GM21619 (cell line): ENCODE data around the gene OR1B1.
"Not testable (repeated sequence)": the region's sequence is repeated elsewhere in the genome, so short reads cannot be mapped to it uniquely, and the experiment has no call there.

Experiments
- ATAC-seq: cut with Tn5 transposase; IDR thresholded peaks from one replicate; pipeline ENCODE4 v1.9.1; 2021; ENCODE audit not compliant: unreplicated experiment

OR1B1 gene

DNA sequence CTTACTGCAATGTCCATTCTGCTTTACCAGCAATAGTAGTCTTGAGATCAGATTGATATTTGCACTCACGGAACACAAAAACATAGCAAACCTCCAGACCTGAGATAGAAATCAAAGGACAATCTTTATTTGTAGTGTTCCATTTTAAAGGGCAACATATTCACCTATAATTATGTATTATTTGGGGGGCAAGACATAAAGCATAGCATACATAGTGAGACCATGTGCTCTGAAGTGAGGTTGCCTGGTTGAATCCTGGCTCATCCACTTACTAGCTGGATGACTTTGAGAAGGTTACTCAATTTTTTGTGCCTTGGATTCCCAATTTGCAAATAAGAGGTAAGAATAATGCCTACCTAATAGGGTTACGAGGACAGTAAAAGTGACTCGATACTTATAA is at the start of gene OR1B1:
Gene OR1B1, minus strand, starts transcription at position 101 of the 400 bp plus-strand sequence.
- ATAC-seq = no peak

DNA sequence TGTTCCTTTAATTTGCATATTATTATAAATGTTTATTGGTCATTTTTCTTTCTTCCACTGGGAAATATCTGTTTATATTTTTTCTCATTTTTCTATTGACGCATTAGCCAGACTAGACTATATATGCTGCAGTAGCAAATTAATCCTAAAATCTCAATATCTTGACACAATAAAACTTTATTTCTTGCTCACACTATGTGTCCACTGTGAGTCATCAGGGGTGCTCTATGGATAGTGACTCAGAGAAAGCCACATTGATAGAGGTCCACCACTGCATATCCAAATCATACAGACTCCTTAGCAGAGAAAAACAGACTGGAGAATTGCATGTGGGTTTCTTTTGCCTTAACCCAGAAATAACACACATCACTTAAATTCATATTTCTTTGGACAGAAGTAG is 38.3 kb upstream of the OR1B1 start:
- no peak for ATAC-seq

DNA sequence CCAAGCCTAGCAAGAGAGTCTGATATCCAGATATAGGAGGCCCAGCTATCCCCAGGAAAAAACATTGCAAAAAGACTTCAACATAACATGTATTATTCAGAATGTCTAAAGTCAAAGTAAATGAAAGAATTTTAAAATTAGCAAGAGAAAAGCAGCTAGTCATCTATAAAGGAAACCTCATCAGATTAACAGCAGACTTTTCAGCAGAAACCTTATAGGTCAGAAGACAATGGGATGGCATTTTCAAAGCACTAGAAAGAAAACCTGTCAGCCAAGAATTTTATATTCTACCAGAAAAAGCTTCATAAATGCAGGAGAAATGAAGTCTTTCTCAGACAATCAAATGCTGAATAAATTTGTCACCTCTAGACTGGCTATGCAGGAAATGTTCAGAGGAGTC is 27.4 kb upstream of the OR1B1 start:
- ATAC-seq = no peak

DNA sequence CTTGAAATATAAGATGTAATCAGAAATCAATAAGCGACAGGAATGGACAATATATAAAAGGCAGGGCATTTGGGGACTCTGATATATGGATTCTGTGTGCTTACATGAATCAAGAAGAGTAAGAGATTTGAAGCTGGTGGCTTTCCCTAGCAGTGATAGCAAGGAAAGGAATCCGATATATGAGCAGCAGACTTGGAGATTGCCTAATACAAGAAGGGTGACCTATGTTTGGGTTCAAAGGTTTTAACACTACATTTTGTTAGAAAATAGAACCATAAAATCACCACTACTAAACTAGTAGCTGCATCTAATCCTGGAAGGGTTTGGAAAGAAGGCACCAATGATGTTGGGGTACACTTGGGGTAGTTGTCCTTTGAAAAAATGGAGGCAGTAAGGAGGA is 15.1 kb upstream of the OR1B1 start:
- ATAC-seq = no peak

DNA sequence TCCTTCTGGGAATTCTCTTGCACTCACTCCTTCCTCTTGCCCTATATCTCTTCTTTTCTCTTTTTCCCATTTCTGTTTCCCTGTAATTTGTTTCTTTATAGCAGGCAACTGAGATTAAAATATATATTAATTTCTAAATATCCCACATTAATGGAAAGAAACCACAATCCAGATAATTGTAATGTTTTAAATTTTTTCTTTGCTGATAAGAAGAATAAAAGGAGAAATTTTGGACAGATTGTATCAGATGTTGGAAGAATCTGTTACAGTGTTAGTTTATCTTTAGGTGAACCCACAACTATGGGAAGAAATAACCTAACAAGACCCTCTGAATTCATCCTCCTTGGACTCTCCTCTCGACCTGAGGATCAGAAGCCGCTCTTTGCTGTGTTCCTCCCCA is 4.0 kb upstream of the OR1B1 start, which contains the start of gene OR1L1:
Gene OR1L1, plus strand, starts transcription at position 301 of the 400 bp plus-strand sequence. Its CDS starts 0 bp downstream, at position 301.
- ATAC-seq = no peak

DNA sequence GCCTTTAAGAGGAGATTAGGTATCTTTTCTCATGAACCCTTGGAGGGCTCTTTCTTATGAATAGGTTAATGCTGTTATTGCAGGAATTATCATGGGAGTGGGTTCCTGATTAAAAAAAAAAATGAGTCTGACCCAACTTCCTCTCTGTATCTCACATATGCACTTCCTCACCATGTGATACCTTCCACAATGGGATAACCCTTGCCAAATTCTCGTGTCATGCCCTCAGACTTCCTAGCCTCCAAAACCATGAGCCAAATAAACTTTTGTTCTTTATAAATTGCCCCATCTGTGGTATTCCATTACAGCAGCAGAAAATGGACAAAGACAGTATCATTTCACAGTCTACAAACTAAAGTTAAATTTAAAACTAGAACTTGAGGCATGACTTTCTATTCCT is 1.0 kb downstream of the OR1B1 start:
- ATAC-seq = no peak

DNA sequence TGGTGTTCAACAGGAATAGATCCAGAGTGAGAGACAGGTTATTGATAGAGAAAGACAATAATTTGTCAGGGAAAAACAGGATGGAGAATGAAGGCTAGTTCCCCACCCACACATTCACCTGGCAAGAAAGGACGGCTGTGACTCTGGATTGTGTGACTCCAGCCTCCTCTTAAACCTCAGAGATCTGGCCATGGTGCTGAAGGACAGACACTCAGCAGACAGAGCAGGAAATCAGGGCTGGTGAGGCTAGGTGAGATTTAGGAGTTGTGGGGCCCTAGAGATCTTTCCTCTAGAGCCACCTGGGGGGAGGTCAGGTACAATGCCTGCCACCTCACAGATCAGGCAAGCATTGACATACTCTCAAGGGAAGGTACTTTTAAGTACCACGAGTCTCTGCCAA is 15.2 kb downstream of the OR1B1 start:
- ATAC-seq = no peak

DNA sequence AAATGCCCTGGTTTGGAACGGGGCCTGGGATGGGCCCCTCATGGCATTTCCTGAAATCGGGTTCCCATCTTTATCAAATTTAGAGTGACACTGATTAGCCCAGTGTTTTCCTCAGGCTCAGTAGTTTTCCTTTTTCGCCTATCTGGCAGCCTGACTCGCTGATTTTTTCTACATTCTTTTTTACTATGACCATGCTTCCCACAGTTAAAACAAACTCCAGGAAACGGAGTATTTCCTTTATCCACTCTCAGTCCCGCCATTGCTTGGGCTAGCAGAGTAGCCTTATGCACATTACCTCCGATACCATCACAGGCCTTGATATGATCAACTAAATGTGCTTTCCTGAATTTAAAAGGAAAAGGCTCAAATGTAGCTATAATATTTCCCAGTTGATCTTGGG is 37.4 kb downstream of the OR1B1 start:
- no peak for ATAC-seq

DNA sequence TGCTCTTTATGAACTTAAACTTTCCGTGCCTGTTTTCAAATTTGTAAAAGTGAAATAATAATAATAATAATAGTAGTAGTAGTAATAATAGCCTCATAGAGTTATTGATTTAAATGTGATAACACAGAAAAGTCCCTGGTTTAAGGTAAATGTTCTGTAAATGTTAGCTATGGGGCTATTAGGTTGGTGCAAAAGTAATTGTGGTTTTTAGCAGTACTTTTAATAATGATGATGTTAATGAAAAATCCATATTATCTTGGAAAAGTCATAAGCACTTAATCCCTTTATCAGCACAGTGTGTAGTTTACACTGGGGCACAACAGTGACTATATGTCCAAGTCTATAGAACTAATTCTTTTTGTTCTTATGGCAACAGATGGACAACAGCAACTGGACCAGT is 43.1 kb downstream of the OR1B1 start, which contains the start of gene OR1Q1:
Gene OR1Q1, plus strand, starts transcription at position 377 of the 400 bp plus-strand sequence. Its CDS starts 0 bp downstream, at position 377.
- ATAC-seq = no peak

DNA sequence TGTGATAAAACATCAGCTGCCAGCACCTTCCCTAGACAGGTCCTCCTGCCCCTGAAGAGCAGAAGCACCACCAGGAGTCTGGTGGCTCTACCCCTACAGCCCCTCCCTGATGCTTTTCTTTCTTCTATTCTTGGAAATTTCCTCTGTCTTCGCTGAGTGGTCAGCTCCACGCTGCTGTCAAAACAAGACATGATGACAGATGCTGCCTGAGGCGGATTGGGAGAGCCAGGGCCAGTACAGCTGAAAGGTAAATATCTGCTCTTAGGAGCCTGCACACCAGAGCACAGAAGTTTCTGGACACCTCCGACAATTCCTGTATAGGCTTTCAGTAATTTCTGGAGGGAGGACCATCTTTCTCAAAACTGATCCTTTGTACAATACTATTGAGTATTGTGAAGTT is 47.6 kb downstream of the OR1B1 start:
- ATAC-seq = no peak

DNA sequence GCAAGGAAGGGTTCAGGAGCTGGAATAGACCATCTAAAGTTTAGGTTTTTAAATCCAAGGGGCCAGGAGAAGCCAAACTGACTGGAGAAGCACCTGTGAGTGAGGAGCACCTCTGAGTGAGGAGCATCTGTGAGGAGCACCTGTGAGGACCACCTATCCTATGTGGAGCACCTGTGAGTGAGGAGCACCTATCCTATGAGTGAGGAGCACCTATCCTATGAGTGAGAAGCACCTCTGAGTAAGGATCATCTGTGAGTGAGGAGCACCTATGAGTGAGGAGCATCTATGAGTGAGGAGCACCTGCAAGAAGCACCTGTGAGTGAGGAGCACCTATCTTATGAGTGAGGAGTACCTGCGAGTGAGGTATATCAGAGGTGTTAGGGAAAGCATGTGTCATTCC is 50.8 kb downstream of the OR1B1 start:
- ATAC-seq = no peak

DNA sequence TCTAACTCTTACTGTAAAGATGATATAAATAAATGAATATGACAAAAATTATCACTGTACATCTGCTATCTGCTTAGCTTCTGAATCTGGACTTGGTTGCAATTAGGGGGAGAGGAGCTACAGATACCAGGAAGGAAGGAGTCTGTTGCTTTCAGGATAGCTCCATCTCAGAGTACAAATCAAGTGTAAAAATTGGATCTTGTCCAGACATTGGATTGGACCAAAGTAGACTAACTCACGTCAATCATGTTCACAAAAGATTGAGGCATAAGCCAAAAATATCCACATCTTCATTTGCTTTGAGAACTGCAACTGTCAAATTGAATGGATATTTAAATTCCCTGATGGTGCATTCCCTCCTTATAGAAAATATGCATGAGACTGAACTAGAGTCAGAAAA is 51.7 kb downstream of the OR1B1 start:
- ATAC-seq = no peak

DNA sequence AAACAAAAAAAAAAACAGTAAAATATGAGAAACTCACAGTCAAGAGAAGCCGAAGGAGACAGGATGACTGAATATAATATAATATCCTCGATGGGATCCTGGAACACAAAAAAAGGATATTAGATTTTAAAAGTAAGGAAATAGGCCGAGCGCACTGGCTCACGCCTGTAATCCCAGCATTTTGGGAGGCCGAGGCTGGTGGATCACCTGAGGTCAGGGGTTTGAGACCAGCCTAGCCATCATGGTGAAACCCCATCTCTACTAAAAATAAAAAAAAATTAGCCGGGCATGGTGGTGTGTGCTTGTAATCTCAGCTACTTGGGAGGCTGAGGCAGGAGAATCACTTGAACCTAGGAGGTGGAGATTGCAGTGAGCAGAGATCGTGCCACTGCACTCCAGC is 74.1 kb downstream of the OR1B1 start, which contains the start of gene OR1L8:
Gene OR1L8, minus strand, starts transcription at position 101 of the 400 bp plus-strand sequence. CDS start 14,907 bp downstream, outside the sequence.
- not testable (repeated sequence) for ATAC-seq

DNA sequence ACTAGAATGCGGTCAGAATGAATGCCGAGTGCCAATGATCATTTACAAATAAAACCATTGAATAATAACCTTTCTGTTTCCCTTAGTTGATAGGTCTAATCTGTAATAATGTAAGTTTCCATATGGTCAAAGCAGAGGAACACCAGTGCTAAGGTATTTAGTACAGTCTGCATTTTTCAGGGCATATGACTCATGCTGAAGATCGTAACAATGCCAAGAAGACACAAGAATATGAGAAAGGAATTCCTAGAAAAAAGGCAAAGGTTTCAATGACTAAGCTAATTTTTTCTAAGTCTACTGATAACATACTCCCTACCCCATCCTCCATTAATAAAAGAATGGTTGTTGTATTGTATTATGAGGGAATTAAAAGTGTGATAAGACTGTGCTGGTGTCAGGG is 77.1 kb downstream of the OR1B1 start:
- no peak for ATAC-seq

DNA sequence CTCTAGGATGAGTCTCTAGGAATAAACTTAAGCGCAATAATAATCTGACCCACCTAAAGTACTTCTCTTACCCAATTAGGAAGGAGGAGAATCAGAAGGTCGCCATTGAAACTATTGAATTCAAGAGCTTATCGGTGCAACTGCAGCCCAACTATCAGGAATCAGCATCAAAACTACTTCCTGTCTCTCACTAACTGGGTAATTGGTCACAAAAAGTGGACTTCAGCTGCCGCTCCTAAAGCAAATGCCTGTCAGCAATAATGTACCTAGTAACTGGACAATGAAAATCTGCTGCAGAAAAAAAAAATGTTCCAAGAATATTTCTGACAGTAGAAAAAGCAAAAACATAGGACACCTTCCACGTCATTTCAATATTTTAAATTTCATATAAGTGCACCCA is 77.6 kb downstream of the OR1B1 start:
- ATAC-seq = no peak
